IMR-90 (cell line): ENCODE data around the gene FXYD4. TPM values are rescaled to one million over a fixed set of nuclear protein-coding genes. Genes with fewer than 3 reads are reported as not detected.

Source experiments
- ATAC-seq: fragments of 200-7000 bp; cut with Tn5 transposase; 2 replicates; pipeline ENCODE4 v1.9.1; 2020; ENCODE audit warnings: low read depth, mild to moderate bottlenecking, moderate library complexity
- BruUV-seq: library from RNA; stranded (reverse); fragments of 400-500 nt; replicated peaks from 2 replicates; lab custom pipeline; 2021; lab: Mats Ljungman, UMichigan
- CTCF ChIA-PET: fragments of 300-600 bp; formaldehyde crosslinking; extraction: SDS; loops from one replicate; lab custom pipeline; 2021; ENCODE audit warnings: antibody characterized with exemption; lab: Yijun Ruan, JAX
- POLR2A ChIA-PET: fragments of 300-600 bp; sonication (Branson Sonifier 250); formaldehyde crosslinking; loops from one replicate; lab custom pipeline; 2022; ENCODE audit warnings: antibody characterized with exemption; ENCODE audit not compliant: unreplicated experiment; lab: Charles Lee
- DNase-seq: peaks from one replicate; pipeline ENCODE4 v3.0.0; 2013
- H2AFZ ChIP-seq: replicated peaks from 2 replicates; pipeline ENCODE3; 2013; ENCODE audit warnings: low read length, mild to moderate bottlenecking; ENCODE audit not compliant: poor library complexity
- H2AK5ac ChIP-seq: 2 replicates; pipeline ENCODE4 v1.6.1; 2013; ENCODE audit warnings: low read depth, low read length, inconsistent platforms
- H2AK9ac ChIP-seq: replicated peaks from 2 replicates; pipeline ENCODE3; 2013; ENCODE audit warnings: mild to moderate bottlenecking, low read depth, low read length, moderate library complexity; ENCODE audit not compliant: poor library complexity
- H2BK120ac ChIP-seq: 2 replicates; pipeline ENCODE4 v1.6.1; 2013; ENCODE audit warnings: low read depth, low read length, inconsistent platforms
- H2BK15ac ChIP-seq: 3 replicates; pipeline ENCODE4 v1.6.1; 2013; ENCODE audit warnings: low read depth, low read length, inconsistent platforms
- H2BK20ac ChIP-seq: 2 replicates; pipeline ENCODE4 v1.6.1; 2013; ENCODE audit warnings: low read depth, mild to moderate bottlenecking, inconsistent platforms, low read length, moderate library complexity
- H2BK5ac ChIP-seq: 2 replicates; pipeline ENCODE4 v1.6.1; 2013; ENCODE audit warnings: mild to moderate bottlenecking, low read depth, low read length, inconsistent platforms; ENCODE audit not compliant: poor library complexity, severe bottlenecking
- H3K14ac ChIP-seq: replicated peaks from 2 replicates; pipeline ENCODE4 v1.6.1; 2013; ENCODE audit warnings: low read depth, low read length, inconsistent platforms
- H3K18ac ChIP-seq: 2 replicates; pipeline ENCODE4 v1.6.1; 2013; ENCODE audit warnings: low read depth, low read length, control low read depth
- H3K23ac ChIP-seq: 2 replicates; pipeline ENCODE4 v1.6.1; 2013; ENCODE audit warnings: low read depth, low read length, inconsistent platforms
- H3K27ac ChIP-seq: 2 replicates; pipeline ENCODE4 v1.5.1; 2013; ENCODE audit warnings: mild to moderate bottlenecking, control low read depth, low read length; ENCODE audit not compliant: insufficient read depth
- H3K27me3 ChIP-seq: 2 replicates; pipeline ENCODE4 v1.6.1; 2013; ENCODE audit warnings: low read length; ENCODE audit not compliant: control insufficient read depth, insufficient read depth
- H3K36me3 ChIP-seq: 2 replicates; pipeline ENCODE4 v1.6.1; 2013; ENCODE audit warnings: low read length, mixed read lengths; ENCODE audit not compliant: control insufficient read depth, insufficient read depth
- H3K4ac ChIP-seq: 2 replicates; pipeline ENCODE4 v1.6.1; 2013; ENCODE audit warnings: low read depth, low read length, inconsistent platforms
- H3K4me1 ChIP-seq: 2 replicates; pipeline ENCODE4 v1.6.1; 2013; ENCODE audit warnings: low read length, mixed read lengths; ENCODE audit not compliant: control insufficient read depth, insufficient read depth
- H3K4me2 ChIP-seq: 2 replicates; pipeline ENCODE4 v1.6.1; 2013; ENCODE audit warnings: low read depth, mild to moderate bottlenecking, control low read depth, low read length, moderate library complexity
- H3K4me3 ChIP-seq: 2 replicates; pipeline ENCODE4 v1.5.1; 2013; ENCODE audit warnings: low read depth, mild to moderate bottlenecking, control low read depth, low read length, moderate library complexity; ENCODE audit not compliant: insufficient read depth
- H3K56ac ChIP-seq: 2 replicates; pipeline ENCODE4 v1.6.1; 2013; ENCODE audit warnings: low read length, inconsistent platforms; ENCODE audit not compliant: insufficient read depth; ENCODE audit errors: extremely low read depth
- H3K79me1 ChIP-seq, 2 experiments: 2 replicates each; pipeline ENCODE4 v1.6.1; 2013; ENCODE audit warnings: low read length in 2 of 2, inconsistent platforms in 1 of 2, low read depth in 1 of 2
- H3K9ac ChIP-seq: 2 replicates; pipeline ENCODE4 v1.6.1; 2013; ENCODE audit warnings: low read depth, low read length, control low read depth
- H3K9me1 ChIP-seq: 2 replicates; pipeline ENCODE4 v1.6.1; 2013; ENCODE audit warnings: low read length, inconsistent platforms; ENCODE audit not compliant: insufficient read depth
- H3K9me3 ChIP-seq: 2 replicates; pipeline ENCODE4 v1.6.1; 2013; ENCODE audit warnings: low read length; ENCODE audit not compliant: control insufficient read depth, insufficient read depth
- H4K20me1 ChIP-seq: 2 replicates; pipeline ENCODE4 v1.6.1; 2013; ENCODE audit warnings: low read length, inconsistent platforms; ENCODE audit not compliant: insufficient read depth
- H4K5ac ChIP-seq: 2 replicates; pipeline ENCODE4 v1.6.1; 2013; ENCODE audit warnings: mild to moderate bottlenecking, low read depth, low read length, control low read depth
- H4K8ac ChIP-seq, 2 experiments: 2 replicates each; pipeline ENCODE4 v1.6.1; 2013; ENCODE audit warnings: low read depth in 2 of 2, low read length in 2 of 2, control low read depth in 1 of 2, inconsistent platforms in 1 of 2
- H4K91ac ChIP-seq: 2 replicates; pipeline ENCODE4 v1.6.1; 2013; ENCODE audit warnings: low read depth, low read length, inconsistent platforms; ENCODE audit not compliant: insufficient read depth
- BHLHE40 ChIP-seq: fragments of 150-350 bp; IDR thresholded peaks from 2 replicates; pipeline ENCODE4 v1.6.1; 2016; ENCODE audit warnings: mild to moderate bottlenecking, low read depth, low read length
- CEBPB ChIP-seq: IDR thresholded peaks from 2 replicates; pipeline ENCODE4 v1.6.1; 2012; ENCODE audit warnings: low read depth, low read length, improper control_type of control experiment
- MAFK ChIP-seq: IDR thresholded peaks from 2 replicates; pipeline ENCODE4 v1.6.1; 2012; ENCODE audit warnings: low read depth, low read length, improper control_type of control experiment
- POLR2A ChIP-seq: IDR thresholded peaks from 2 replicates; pipeline ENCODE4 v1.6.1; 2012; ENCODE audit warnings: mild to moderate bottlenecking, low read depth, low read length
- RAD21 ChIP-seq: IDR thresholded peaks from 2 replicates; pipeline ENCODE4 v1.6.1; 2012; ENCODE audit warnings: low read length, improper control_type of control experiment
- RFX5 ChIP-seq: IDR thresholded peaks from 2 replicates; pipeline ENCODE4 v1.8.0; 2012; ENCODE audit warnings: low read depth, mild to moderate bottlenecking, low read length, moderate library complexity
- WGBS, 2 experiments: methylation state at CpG; one replicate each; pipeline versions ENCODE4 v1.1.5 to v1.1.7; 2013; ENCODE audit warnings: missing lambda C conversion rate in 2 of 2; ENCODE audit not compliant: insufficient read length in 1 of 2; ENCODE audit errors: extremely low coverage in 2 of 2; 5-methylcytosine and 5-hydroxymethylcytosine counted together
- dilution Hi-C: fragments of 300-500 bp; cut with HindIII; formaldehyde crosslinking; loops from one replicate; pipeline ENCODE4 v1.14.3; 2018; ENCODE audit warnings: low sequenced_read_pairs; ENCODE audit not compliant: unreplicated experiment
- in situ Hi-C: fragments of 300-500 bp; cut with MboI; formaldehyde crosslinking; loops from 3 replicates; pipeline ENCODE4 v1.14.3; 2019; ENCODE audit warnings: low sequenced_read_pairs, inconsistent platforms, mixed read lengths
- intact Hi-C: fragments of 100-400 bp; cut with micrococcal nuclease; formaldehyde crosslinking; loops from 2 replicates; pipeline ENCODE4 v1.10.0; 2022
- polyA plus RNA-seq, 3 experiments: library from polyadenylated mRNA; depleted of rRNA; stranded (reverse); fragments of >200 nt; gene quantifications; 2 replicates each; pipeline ENCODE4 v1.2.3, GENCODE V29; 2012; ENCODE audit warnings: low replicate concordance in 1 of 3
- total RNA-seq: library from RNA; depleted of rRNA; stranded (reverse); fragments of >200 nt; gene quantifications from 2 replicates; pipeline ENCODE4 v1.2.3, GENCODE V29; 2012

The FXYD4 gene
- total and polyA plus RNA-seq, 2 of the 4 experiments (the other 2 are of a cell fraction), result not detected

DNA sequence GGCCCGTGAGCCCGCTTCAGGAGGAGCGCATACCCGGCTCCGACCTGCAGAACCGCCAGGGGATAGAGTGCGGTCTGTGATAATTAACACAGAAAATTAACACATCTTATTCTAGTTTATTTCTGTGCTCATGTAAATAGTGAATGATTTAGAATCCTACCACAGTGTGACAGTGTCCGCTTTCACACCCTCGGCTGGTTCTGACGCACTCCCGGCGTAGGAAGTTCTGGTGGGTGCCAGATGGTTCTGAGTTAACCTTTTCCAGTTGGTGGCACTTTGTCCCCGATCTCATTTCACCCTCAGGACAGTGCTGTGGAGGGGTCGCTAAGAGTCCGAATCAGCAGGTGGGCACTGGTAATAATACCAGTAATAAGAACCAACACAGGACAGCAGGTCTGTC lies 28.3 kb upstream of the FXYD4 start:
- intact Hi-C loops, result loop anchor here (10.0 kb wide), 1 partner anchor 138 kb away; no protein-coding TSS in a partner anchor

More for the DNA sequence above, 28.3 kb upstream of the FXYD4 start:
- Histone ChIP-seq H4K91ac (no peak overlapping the region), H3K56ac (no peak overlapping the region), H3K27ac (no peak overlapping the region), H3K14ac (no peak overlapping the region), H2AK9ac (no peak overlapping the region), H4K8ac (no peak overlapping the region), H2BK120ac (no peak overlapping the region), H3K79me1 (no peaks in the 10 kb centered on the region), H2BK20ac (no peak overlapping the region), H2AFZ (no peak overlapping the region), H3K23ac (no peak overlapping the region), H4K20me1 (no peaks in the 10 kb centered on the region), H4K5ac (no peak overlapping the region), H3K4ac (no peak overlapping the region), H3K27me3 (peaks cover 14% of the 10 kb centered on the region), H3K9me1 (no peaks in the 10 kb centered on the region), H3K4me3 (no peak overlapping the region), H3K4me1 (no peaks in the 10 kb centered on the region), H3K4me2 (no peak overlapping the region), H2BK15ac (no peak overlapping the region), H2AK5ac (no peak overlapping the region), H3K18ac (no peak overlapping the region), H3K9ac (no peak overlapping the region), H3K36me3 (no peaks in the 10 kb centered on the region), H2BK5ac (no peak overlapping the region), H3K9me3 (no peaks in the 10 kb centered on the region)
- no peak for TF ChIP-seq CEBPB
- no peak for TF ChIP-seq RAD21
- no peak for TF ChIP-seq BHLHE40
- no peak for TF ChIP-seq POLR2A
- TF ChIP-seq MAFK, result no peak
- no peak for TF ChIP-seq RFX5
- dilution Hi-C loops (no loop called here), in situ Hi-C loops (no loop called here)
- ATAC-seq, result no peak
- POLR2A ChIA-PET, result interaction anchor here (0.6 kb wide), 1 partner anchor 10 kb away, joined by 5 read pairs; no protein-coding TSS in a partner anchor
- CTCF ChIA-PET, result interaction anchor here (0.6 kb wide), 1 partner anchor 120 kb away, joined by 4 read pairs; no protein-coding TSS in a partner anchor
- no CpG with 5 or more reads among the region's 15 CpGs for WGBS, 2 experiments
- no TSS peak for BruUV-seq
- DNase-seq, result no peak
